Activated CD4-positive, alpha-beta T cell treated with anti-CD3 and anti-CD28 coated beads, Interleukin-2, amount 50 U/mL, for 16 hours (primary cell): ENCODE data around the gene TTLL1.
A peak's percentile ranks its signal among the peaks of the same experiment; 100 is the strongest.

Source experiments
- DNase-seq: peaks from one replicate; pipeline ENCODE4 v3.0.0-alpha.2; 2020

Gene TTLL1

GRCh38 chr22:43088984-43089717 is at the start of gene TTLL1:
TTLL1 (minus strand) TSS chr22:43089391; CDS start chr22:43075586, 13,805 bp downstream.
- peak; percentile 95 for DNase-seq

DNA sequence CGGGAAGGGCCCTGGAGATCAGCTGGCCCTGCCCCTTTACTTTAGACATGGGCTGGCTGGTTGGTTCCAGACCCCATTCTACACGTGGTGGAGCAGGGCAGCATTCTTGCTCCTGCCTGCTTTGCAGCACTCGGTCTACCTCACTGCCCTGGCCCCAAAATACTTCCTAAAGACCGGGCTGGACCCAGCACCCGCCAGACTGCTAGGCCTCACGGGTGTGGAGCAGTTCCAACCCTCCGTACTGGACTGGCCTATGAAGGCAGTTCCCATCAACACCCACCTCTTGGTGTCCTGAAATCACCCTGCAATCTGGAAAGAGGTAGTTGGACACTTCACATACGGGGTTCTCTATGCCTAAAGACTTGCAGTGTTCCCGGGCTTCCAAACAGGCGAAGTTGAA is 47.6 kb upstream of the TTLL1 start:
- DNase-seq, result no peak

GRCh38 chr22:43136255-43136654 is 47.1 kb upstream of the TTLL1 start:
- peak; percentile 35 for DNase-seq

DNA sequence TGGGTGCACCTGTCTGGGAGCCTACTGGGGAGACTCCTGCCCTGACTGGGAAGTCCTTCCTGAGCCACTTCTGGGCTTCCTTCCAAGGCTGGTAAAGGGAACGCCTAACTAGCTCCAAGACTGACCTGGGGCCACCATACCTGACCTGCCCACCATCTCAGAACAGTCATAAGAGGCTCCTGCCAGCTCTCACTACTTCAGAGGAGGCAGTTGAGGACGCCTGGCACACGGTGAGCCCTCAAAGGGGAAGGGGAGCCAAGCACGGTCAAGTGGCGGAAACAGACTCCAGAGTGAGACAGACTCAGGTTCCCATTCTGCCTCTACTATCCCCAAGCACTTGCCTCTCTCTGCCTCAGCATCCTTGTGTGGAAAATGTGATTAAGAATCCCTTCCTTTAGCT is 46.4 kb upstream of the TTLL1 start:
- DNase-seq, result no peak

DNA sequence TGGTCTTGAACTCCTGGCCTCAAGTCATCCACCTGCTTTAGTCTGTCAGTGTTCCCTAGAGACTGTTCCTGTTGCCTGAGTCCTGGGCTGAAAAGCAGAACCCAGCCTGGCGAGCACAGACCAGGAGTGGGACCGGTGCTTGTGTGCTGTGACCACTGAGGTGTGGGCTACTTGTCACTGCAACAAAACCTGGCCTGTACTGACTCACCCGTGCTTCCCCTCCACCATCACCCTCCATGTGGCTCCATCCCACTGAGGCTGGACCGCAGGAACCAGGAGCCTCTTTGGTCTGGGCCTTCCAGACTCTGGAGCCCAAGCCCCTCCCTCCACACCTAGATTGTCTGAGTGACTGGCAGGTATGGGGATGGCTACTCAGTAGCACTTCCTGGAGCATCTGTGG is 45.4 kb upstream of the TTLL1 start:
- no peak for DNase-seq

GRCh38 chr22:43133401-43133800 is 44.2 kb upstream of the TTLL1 start:
- DNase-seq, result no peak

DNA sequence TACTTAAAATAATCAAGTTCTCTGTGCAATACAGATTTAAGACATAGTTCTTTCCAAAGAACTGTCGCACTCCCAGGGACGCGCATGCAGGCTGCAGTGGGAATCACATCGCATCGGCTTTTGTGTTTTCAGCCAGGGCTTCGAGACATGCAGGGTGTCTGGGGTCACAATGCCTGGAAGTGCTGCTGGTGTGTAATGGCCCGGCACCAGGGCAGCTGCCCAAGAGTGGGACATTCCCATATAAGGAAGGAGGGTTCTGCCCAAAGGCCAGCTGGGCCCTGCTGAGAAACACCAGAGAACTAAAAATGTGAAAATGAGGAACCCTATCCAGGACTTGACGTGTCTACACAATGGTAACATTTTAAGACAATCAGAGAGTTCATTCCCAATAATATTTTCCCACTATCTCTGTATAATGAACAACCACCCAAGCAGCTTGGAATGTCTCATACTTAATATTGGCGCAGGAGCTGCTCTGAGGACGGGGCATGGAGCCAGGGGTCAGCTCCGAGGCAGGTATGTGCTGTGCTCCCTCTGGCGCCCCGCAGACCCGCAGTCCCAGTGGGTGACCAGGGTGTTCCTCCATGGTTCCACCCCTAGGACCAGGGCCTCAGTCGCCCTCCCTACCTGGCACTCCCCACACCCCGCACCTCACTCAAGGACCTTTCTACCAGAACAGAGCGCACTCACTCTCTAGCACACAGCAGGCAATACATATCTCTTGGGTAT is 42.7 kb upstream of the TTLL1 start:
- DNase-seq, result no peak

DNA sequence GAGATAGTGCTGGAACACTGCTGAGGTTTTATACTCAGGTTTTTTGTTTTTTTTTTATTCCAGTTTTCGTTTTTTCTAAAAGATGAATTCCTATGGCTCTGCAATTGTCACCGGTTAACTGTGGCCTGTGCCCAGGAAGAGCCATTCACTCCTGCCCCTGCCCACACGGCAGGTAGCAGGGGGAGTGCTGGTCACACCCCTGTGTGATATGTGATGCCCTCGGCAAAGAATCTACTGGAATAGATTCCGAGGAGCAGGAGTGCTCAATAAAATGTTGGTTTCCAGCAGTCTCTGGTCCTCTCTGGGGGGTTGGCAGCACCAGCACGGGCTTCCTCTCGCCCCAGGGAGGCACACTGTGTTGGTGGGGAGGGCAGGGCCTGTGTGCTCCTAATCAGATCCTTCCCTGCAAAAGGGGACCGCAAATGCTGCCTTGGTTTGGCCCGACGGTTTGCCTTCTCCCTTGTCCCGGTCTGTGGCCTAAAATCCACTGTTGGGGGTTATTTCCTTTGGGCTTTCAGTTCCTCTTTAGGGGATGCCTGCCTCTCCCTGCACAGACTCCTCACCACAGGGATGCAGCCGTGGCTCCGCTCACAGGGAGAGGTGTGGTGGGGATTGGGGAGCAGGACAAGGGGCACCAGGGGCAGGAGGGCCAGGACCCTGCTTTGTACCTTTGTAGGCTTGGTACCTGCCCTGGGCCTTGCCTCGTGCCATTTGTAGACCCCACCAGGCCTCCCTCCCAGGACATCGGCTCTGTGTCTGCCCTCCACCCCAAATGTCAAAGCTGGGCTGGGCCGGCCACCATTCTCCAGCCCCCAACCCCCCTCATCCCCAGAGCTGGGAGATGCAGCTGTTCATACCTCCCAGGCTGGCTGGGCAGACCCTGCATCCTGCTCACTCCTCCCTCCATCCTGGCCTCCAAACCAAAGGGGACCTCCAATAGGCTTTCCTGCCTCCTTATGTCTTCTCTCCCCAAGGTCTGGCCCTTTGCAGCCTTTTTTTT is 40.5 kb upstream of the TTLL1 start:
- DNase-seq, result no peak

GRCh38 chr22:43128928-43129424 is 39.8 kb upstream of the TTLL1 start:
- DNase-seq, result no peak

DNA sequence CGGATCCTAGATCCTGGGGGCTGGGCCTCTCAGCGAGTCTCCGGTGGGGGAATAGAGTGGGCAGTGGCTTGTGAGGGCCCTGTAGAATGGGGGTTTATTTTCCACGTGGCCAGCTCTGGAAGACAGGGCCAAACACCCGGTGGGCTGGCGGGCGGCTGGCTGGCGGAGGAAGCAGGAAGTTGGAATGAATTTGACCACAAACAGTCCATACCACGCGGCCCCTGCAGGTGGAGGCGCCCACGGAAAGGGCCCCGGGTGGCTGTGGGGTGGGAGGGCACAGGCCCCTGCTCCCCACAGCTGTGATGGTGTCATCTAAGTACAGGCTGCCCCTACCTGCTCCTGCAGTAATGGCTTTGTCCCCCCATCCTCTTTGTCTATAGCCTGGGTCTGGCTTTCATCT is 38.9 kb upstream of the TTLL1 start:
- DNase-seq, result no peak

- DNase-seq, result no peak
These were observed 38.1 kb upstream of the TTLL1 start for GRCh38 chr22:43127166-43127908.

- DNase-seq, result no peak
These were observed 37.4 kb upstream of the TTLL1 start for GRCh38 chr22:43126501-43127165.

DNA sequence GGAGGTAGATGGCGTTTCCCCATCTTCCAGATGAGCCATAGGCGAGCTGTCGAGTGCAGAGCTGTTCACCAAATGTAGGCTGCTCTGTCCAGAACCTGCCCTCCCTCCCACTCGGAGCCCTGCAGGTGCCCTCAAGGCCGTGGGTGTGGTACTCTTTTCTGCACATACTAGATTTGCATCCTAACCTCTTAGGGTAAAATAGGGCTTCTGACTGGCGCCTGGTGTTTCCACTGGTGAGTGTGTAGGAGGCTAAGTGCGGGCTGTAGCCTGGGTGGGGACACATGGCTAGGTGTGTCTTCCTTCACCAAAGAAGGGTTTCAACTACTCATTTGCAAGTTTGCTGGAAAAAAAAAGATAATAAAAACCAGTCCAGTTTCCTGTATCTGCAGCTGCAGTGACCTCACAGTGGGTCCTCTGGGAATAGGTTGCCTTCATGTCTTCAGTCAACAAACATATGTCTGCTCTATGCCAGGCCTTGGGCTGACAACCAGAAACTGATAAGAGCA is 29.8 kb upstream of the TTLL1 start:
- no peak for DNase-seq

DNA sequence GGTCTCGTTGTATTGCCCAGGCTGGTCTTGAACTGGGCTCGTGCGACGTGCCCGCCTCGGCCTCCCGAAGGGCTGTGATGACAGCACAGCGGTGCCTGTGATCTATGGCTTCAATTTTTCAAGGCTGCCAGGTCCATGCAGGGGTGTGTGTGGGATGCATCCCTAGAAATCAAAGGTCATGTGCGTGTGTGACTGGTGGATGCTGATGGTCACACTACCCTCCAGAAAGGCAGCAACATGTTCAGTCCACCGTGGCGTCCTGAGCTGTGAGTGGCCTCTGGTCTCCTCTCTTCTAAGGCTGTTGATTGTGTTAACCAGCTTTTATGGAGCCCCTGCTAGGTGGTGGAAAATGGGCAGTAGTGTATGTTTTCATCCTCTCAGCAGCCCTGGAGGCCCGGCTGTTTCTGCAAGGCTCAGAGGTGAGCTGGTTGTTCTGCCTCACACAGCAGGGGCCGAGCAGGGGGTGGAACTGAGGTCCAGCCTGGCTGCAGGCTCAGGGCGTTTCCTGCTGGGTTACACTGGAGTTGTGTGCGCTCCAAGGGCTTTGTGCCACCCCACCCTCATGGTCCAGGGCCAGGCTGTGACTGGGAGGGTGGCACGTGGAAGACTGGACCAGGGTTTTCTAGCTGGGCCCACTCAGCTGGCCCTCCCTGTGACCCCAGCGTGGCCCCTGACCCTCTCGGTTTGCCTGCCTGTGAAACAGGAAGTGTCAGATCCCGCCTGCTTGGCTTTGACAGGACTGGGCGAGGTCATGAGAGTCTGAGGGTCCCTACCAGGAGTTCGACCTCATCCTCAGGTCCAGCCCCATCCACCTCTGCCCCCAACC is 29.0 kb upstream of the TTLL1 start:
- DNase-seq, result no peak

- no peak for DNase-seq
These were observed 27.7 kb upstream of the TTLL1 start for GRCh38 chr22:43116932-43117331.

DNA sequence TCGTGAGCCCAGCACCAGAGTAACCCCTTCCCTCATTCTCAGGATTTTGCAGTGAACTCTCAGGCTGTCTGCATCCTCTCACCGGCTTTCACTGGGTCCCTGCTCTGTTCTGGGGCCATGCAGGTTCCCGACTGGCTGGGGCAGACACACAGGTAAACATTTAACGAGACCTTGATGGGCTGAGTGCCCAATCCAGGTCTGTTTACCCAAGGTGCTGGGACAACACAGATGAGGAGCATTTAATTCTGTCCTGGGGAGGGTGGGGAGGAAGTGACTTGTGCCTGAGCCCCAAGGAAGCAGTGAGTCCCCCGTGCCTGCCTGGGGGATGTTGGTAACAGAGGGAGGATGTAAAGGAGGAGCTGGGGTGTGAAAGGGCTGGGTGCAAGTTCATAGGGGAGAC is 25.8 kb upstream of the TTLL1 start:
- no peak for DNase-seq

DNA sequence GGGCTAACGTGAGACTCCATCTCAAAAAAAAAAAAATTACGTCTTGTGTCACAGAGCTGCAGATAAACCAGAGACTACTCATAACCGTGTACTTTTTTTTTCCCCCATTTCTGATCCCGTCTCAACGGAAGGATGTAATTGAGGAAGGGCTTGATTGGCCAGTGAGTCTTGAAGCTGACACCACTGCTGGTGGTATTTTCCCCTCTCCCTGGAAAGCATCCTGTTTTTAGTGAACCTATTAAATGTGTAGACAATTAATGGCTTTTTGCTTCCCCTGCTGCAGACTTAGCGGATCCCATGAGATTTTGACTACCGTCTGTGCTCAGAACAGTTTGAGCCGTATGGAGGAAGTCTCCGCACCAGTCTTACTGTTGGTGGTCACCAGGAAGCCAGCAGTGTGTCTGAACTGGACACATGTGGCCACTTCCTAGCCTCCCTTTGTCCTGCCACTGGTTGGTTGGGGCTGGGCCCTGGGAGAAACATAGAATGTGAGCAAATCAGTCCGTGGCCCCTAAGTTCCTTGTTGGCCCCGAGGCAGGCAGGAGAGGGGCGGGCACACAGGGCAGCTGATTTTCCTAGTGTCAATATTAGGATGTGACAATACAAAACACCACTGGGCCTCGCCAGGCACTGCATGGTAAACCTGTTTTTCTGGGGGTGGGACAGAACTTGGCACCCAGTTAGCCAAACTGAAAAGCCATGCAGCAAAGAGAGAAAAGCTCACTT is 24.5 kb upstream of the TTLL1 start:
- DNase-seq, result no peak

- peak; percentile 10 for DNase-seq
These were observed 21.9 kb upstream of the TTLL1 start for GRCh38 chr22:43110927-43111623.

- peak; percentile 38 for DNase-seq
These were observed 21.3 kb upstream of the TTLL1 start, which contains the start of gene BIK for GRCh38 chr22:43110444-43110926. BIK (plus strand) TSS chr22:43110750; CDS start chr22:43124023, 13,273 bp downstream.
